Spleen (tissue), 7 donors: ENCODE measurements around the gene CHRFAM7A.
"Not testable (repeated sequence)": the region's sequence is repeated elsewhere in the genome, so short reads cannot be mapped to it uniquely, and the experiment has no call there.

ENCODE experiments used
- CTCF ChIP-seq, 11 experiments: fragments of 200-600 bp in 7 of 11; fragments of 450-650 bp in 4 of 11; sonication (generic) in 4 of 11; IDR thresholded peaks in 8 of 11; conservative IDR thresholded peaks in 3 of 11; 1 replicate in 7 of 11; 2 replicates in 4 of 11; pipeline versions ENCODE4 v1.4.0 to v1.8.0; 2016 to 2021; ENCODE audit warnings: antibody characterized with exemption in 11 of 11, inconsistent platforms in 4 of 11, mild to moderate bottlenecking in 1 of 11
- POLR2AphosphoS5 ChIP-seq, 3 donors: sonication (generic); formaldehyde crosslinking; IDR thresholded peaks; one replicate each; pipeline ENCODE4 v1.5.1; 2017; ENCODE audit warnings: antibody characterized with exemption in 3 of 3
- donor health status: DM: no; HTN: no; CAD: no; lungs with moderate emphysema.
- donor health status: DM: no; HTN: no; CAD: no.
- donor health status: DM: no; HTN: no; CAD: no.

- TF ChIP-seq CTCF (IDR thresholded peaks at IDR 0.05 in 8 of 11, conservative IDR thresholded peaks at IDR 0.05 in 3 of 11); POLR2AphosphoS5 (IDR thresholded peaks at IDR 0.05): not testable (repeated sequence)
Measured at GRCh38 chr15:30374862-30375261, 18.5 kb downstream of the CHRFAM7A start.
